IPS DF 6.9 (cell line): ENCODE results near the gene KLHL18.
"Not testable (repeated sequence)": the region's sequence is repeated elsewhere in the genome, so short reads cannot be mapped to it uniquely, and the experiment has no call there.

Experiments
- DNase-seq: peaks from one replicate; pipeline ENCODE4 v3.0.0-alpha.2; 2013; ENCODE audit warnings: low read depth, low spot score
- H3K27ac ChIP-seq: one replicate; pipeline ENCODE4 v1.5.1; 2013; ENCODE audit warnings: low read length, control low read depth
- H3K27me3 ChIP-seq: 2 replicates; pipeline ENCODE4 v1.6.1; 2013; ENCODE audit warnings: mild to moderate bottlenecking, low read length; ENCODE audit not compliant: control insufficient read depth, insufficient read depth
- H3K36me3 ChIP-seq: 2 replicates; pipeline ENCODE4 v1.6.1; 2013; ENCODE audit warnings: low read length; ENCODE audit not compliant: control insufficient read depth, insufficient read depth
- H3K4me1 ChIP-seq: 2 replicates; pipeline ENCODE4 v1.6.1; 2013; ENCODE audit warnings: low read length; ENCODE audit not compliant: control insufficient read depth, insufficient read depth
- H3K4me3 ChIP-seq: 2 replicates; pipeline ENCODE4 v1.5.1; 2013; ENCODE audit warnings: mild to moderate bottlenecking, low read length
- H3K9me3 ChIP-seq: 2 replicates; pipeline ENCODE4 v1.6.1; 2013; ENCODE audit warnings: low read length, inconsistent platforms; ENCODE audit not compliant: control insufficient read depth, insufficient read depth
- WGBS: extraction: QIAGEN DNeasy Blood & Tissue Kit; methylation state at CpG from one replicate; pipeline ENCODE4 v1.1.7; 2013; ENCODE audit warnings: mixed read lengths, missing lambda C conversion rate; ENCODE audit not compliant: insufficient read length, insufficient coverage; 5-methylcytosine and 5-hydroxymethylcytosine counted together

KLHL18 gene

DNA sequence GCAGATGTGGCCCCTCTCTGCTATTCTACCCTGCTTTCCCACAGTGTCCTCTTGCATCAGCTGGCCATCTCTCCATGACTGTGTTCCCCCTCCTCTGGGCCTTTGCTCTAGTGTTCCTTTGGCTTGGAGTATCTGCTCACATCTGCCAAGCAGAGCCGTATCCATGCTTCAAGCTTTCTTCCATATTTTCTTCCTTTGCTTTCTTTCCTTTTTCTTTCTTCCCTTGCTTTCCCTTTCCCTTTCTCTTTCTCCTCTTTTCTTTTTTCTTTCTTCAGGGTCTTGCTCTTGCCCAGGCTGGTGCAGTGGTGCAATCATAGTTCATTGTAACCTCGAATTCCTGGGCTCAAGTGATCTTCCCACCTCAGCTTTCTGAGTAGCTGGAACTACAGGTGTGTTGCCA, 12.6 kb downstream of the KLHL18 start:
- Histone ChIP-seq H3K4me3 (no peak overlapping the region), H3K9me3 (no peaks in the 10 kb centered on the region), H3K4me1 (no peaks in the 10 kb centered on the region), H3K27me3 (no peaks in the 10 kb centered on the region), H3K27ac (no peak overlapping the region), H3K36me3 (no peaks in the 10 kb centered on the region)
- no peak for DNase-seq
- WGBS, result no CpG with 5 or more reads among the region's 2 CpGs

DNA sequence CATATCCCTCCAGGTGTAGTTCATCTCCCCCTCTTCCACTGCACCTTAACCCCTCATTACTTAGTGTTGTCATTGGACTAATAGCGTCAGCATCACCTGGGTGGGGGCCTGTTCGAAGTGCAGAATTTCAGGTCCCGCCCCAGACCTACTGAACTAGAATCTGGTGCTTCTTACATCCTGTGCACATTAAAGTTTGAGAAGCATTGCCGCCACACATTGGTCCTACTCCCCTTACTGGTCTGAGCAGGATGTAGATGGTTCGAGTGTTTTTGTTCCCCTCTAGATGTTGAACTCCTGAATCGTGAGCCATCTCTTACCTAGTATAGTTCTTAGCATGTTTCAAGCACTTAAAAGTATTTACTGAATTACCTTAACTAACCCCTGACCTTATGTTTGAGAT, 13.2 kb downstream of the KLHL18 start:
- DNase-seq, result no peak
- H3K36me3 ChIP-seq, result no peaks in the 10 kb centered on the region
- no peak overlapping the region for H3K4me3 ChIP-seq
- H3K4me1 ChIP-seq, result no peaks in the 10 kb centered on the region
- no peaks in the 10 kb centered on the region for H3K9me3 ChIP-seq
- H3K27ac ChIP-seq, result no peak overlapping the region
- no peaks in the 10 kb centered on the region for H3K27me3 ChIP-seq
- no CpG with 5 or more reads among the region's 6 CpGs for whole genome bisulfite sequencing

DNA sequence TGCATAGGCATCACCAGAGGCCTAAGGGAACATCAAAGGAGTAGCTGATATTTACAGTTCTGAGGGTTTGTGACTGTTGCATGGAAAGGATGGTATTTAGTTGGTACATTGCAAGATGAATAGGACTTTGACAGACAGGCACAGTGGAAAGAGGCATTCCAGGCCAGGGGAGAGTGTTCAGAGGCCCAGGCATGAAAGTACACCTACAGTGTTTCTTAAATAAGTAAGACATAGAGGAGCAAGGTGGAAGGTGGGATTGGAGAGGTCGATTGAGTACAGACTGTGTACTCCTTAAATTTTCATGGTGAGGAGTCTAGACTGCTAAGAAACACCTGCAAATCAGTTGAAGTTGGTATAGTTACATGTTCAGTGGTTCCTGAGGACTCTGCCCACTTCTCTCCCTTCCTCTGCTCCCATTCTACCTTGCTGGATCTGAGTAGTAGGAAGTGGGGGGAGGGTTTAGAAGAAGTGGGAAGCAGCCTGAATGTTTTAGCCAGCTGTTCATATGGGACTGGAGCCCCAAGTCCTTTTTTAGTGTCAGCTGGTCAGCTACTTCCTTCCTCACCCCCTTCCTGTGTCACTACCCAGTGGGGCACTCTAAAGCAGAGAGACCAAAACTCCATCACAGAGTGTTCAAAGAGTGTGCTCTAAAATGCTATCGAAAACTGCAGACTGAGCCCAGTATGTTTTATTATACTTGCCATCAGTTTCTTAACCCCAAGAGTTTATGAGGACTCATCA, 14.0 kb downstream of the KLHL18 start:
- Histone ChIP-seq H3K27me3 (no peaks in the 10 kb centered on the region), H3K36me3 (no peaks in the 10 kb centered on the region), H3K4me1 (no peaks in the 10 kb centered on the region), H3K27ac (no peak overlapping the region), H3K4me3 (no peak overlapping the region), H3K9me3 (no peaks in the 10 kb centered on the region)
- no CpG with 5 or more reads among the region's 2 CpGs for WGBS
- DNase-seq, result no peak

DNA sequence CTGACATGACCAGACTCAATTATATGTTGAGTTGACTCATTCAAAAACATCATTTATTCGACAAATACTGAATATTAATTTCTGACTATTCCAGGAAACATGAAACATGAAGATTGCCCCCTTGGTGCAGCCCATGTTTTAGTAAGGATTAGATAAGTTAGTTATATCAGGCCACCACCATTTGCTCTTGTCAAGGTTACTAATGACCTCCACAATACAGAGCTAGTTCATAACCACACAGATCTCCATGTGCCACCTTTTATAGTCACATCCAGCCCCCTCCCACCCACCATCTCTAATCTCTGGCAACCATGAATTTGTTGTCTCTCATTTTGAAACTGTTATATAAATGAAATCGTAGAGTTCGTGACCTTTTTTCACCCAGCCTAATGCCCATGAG, 15.7 kb downstream of the KLHL18 start:
- no CpG with 5 or more reads among the region's 3 CpGs for WGBS
- Histone ChIP-seq H3K9me3 (no peaks in the 10 kb centered on the region), H3K36me3 (no peaks in the 10 kb centered on the region), H3K4me3 (no peak overlapping the region), H3K27me3 (no peaks in the 10 kb centered on the region), H3K4me1 (no peaks in the 10 kb centered on the region), H3K27ac (no peak overlapping the region)
- no peak for DNase-seq

- H3K4me1 ChIP-seq, result no peaks in the 10 kb centered on the region
- no peak overlapping the region for H3K27ac ChIP-seq
- whole genome bisulfite sequencing, result 100% methylated on average over 2 of the region's 9 CpGs
- no peaks in the 10 kb centered on the region for H3K27me3 ChIP-seq
- DNase-seq, result no peak
- H3K4me3 ChIP-seq, result no peak overlapping the region
- H3K9me3 ChIP-seq, result no peaks in the 10 kb centered on the region
- H3K36me3 ChIP-seq, result no peaks in the 10 kb centered on the region
Observed at GRCh38 chr3:47299381-47300318, 16.9 kb downstream of the KLHL18 start.

GRCh38 chr3:47301456-47301855, 18.7 kb downstream of the KLHL18 start:
- H3K36me3 ChIP-seq, result no peaks in the 10 kb centered on the region
- no peaks in the 10 kb centered on the region for H3K9me3 ChIP-seq
- DNase-seq, result no peak
- H3K27ac ChIP-seq, result no peak overlapping the region
- no peak overlapping the region for H3K4me3 ChIP-seq
- H3K27me3 ChIP-seq, result no peaks in the 10 kb centered on the region
- H3K4me1 ChIP-seq, result no peaks in the 10 kb centered on the region

GRCh38 chr3:47306022-47306421, 23.3 kb downstream of the KLHL18 start:
- Histone ChIP-seq H3K27ac (no peak overlapping the region), H3K4me1 (no peaks in the 10 kb centered on the region), H3K9me3 (no peaks in the 10 kb centered on the region), H3K36me3 (no peaks in the 10 kb centered on the region), H3K27me3 (no peaks in the 10 kb centered on the region), H3K4me3 (no peak overlapping the region)
- WGBS, result no CpG with 5 or more reads among the region's 2 CpGs
- no peak for DNase-seq

- not testable (repeated sequence) for H3K4me1 ChIP-seq, DNase-seq, H3K4me3 ChIP-seq, H3K36me3 ChIP-seq, H3K27me3 ChIP-seq, H3K9me3 ChIP-seq, H3K27ac ChIP-seq
- WGBS, result no CpG with 5 or more reads among the region's 28 CpGs
Observed at GRCh38 chr3:47309231-47309630, 26.5 kb downstream of the KLHL18 start.

- Histone ChIP-seq H3K4me3 (no peak overlapping the region), H3K27ac (no peak overlapping the region), H3K36me3 (no peaks in the 10 kb centered on the region), H3K27me3 (no peaks in the 10 kb centered on the region), H3K9me3 (no peaks in the 10 kb centered on the region), H3K4me1 (no peaks in the 10 kb centered on the region)
- no CpG with 5 or more reads among the region's 4 CpGs for WGBS
- DNase-seq, result no peak
Observed at GRCh38 chr3:47310391-47310790, 27.6 kb downstream of the KLHL18 start.

DNA sequence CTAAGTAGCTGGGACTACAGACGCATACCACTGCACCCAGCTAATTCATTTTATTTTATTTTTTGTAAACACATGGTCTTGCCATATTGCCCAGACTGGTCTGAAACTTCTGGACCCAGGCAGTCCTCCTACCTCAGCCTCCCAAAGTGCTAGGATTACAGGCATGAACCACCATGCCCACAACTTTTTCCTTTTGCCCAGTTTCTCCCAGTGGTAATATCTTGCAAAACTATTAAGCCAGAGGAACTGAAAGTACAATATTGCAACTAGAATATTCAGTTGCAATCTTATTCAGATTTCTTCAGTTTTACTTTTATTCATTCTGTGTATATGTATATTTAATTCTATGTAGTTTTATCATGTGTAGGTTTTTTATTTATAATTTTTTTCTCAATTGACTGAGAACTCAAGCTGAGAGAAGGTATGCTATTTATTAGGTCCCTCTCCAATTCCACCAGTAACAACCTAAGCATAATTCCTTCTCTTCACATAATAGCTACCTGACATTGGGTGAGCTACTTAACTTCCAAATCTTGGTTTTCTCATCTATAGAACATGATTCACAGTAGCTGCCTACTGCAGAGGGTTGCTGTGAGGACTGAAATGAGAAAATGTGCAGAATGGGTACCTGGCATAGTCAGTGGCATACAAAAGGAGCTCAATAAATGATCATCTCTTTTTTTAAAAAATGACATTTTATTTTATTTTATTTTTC, 30.8 kb downstream of the KLHL18 start:
- no peak for DNase-seq
- no peaks in the 10 kb centered on the region for H3K4me1 ChIP-seq
- no peaks in the 10 kb centered on the region for H3K36me3 ChIP-seq
- no peaks in the 10 kb centered on the region for H3K27me3 ChIP-seq
- WGBS, result no CpG with 5 or more reads among the region's 1 CpG
- H3K27ac ChIP-seq, result no peak overlapping the region
- H3K9me3 ChIP-seq, result no peaks in the 10 kb centered on the region
- no peak overlapping the region for H3K4me3 ChIP-seq
